Left renal cortex interstitium (tissue), 4 donors: Measurements from ENCODE around the gene KCNH1. TPM values are rescaled to one million over a fixed set of nuclear protein-coding genes. Genes with fewer than 3 reads are reported as not detected.
A peak's percentile ranks its signal among the peaks of the same experiment; 100 is the strongest.

Experiments used
- DNase-seq, 4 donors: peaks; one replicate each; pipeline ENCODE4 v3.0.0-alpha.2; 2013; ENCODE audit warnings: low read depth in 4 of 4, low spot score in 2 of 4, missing footprints in 1 of 4
- polyA plus RNA-seq, 4 donors: library from polyadenylated mRNA; unstranded; fragments of 120-200 nt; gene quantifications; one replicate each; pipeline ENCODE4 v1.2.1, GENCODE V29; 2013; ENCODE audit not compliant: insufficient read length in 4 of 4

Gene KCNH1, protein sequence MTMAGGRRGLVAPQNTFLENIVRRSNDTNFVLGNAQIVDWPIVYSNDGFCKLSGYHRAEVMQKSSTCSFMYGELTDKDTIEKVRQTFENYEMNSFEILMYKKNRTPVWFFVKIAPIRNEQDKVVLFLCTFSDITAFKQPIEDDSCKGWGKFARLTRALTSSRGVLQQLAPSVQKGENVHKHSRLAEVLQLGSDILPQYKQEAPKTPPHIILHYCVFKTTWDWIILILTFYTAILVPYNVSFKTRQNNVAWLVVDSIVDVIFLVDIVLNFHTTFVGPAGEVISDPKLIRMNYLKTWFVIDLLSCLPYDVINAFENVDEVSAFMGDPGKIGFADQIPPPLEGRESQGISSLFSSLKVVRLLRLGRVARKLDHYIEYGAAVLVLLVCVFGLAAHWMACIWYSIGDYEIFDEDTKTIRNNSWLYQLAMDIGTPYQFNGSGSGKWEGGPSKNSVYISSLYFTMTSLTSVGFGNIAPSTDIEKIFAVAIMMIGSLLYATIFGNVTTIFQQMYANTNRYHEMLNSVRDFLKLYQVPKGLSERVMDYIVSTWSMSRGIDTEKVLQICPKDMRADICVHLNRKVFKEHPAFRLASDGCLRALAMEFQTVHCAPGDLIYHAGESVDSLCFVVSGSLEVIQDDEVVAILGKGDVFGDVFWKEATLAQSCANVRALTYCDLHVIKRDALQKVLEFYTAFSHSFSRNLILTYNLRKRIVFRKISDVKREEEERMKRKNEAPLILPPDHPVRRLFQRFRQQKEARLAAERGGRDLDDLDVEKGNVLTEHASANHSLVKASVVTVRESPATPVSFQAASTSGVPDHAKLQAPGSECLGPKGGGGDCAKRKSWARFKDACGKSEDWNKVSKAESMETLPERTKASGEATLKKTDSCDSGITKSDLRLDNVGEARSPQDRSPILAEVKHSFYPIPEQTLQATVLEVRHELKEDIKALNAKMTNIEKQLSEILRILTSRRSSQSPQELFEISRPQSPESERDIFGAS
- under 1 TPM; 0.24 to 0.33 (median 0.31) TPM for polyA plus RNA-seq

DNA sequence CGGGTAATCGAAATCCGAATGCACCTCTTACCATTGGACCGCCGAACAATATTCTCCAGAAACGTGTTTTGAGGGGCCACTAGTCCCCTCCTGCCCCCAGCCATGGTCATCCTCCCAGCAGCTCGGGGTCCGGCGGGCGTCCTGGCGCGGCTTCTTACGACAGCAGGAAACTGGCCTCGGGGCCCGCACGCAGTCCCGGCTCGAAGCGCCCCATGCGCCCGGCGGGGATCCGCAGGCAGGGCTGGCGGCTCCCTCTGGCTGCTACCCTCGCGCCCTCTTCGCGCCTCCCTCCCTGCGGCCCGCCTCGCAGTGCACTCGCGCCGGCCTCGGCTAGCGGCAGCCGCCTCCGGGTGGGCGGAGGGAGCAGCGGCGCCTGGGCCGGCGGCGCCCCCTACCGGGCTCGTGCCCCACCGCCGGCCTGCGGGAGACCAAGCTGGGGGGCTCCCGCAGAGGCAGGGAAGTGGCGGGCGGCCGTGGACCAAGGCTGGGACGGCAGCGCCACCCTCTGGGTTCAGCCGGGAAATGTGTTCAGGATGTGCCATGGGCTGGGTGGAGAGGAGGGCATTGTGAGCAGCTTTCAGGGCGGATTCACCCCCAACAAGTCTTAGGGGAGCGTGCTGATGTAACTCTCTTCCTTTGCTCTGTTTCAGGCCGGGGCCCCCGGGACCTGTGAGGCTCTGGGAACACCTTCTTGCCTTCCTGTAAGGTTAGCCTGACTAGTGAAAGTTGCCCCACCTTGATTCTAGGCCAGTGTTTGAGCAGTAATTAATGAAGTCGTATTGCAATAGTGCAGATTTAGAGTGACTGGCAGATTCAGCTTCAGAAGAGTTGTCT lies at the start of gene KCNH1:
TSS of gene KCNH1 (minus strand) at position 313 of the 834 bp plus-strand sequence. CDS start at position 110, 203 bp downstream.
- DNase-seq: peak in 3 of 4 donors; percentile 66 to 77 (median 68)

DNA sequence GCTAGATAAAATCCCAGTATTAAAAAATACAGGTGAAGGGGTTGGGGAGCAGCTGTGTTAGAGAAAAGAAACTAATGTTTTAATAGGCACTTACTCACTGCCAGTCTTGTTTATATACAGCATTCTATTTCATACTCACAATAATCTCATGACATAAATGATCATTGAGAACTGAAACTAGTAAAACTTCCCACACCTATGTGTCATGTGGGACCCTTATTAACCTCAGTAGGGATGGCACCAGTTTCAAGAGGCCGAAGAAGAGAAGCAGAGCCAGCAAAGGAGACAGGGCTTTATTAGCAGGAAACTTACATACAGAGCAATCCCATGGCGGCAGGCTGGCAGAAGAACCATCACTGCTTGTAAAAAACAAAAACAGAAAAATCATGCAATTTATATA lies 48.8 kb upstream of the KCNH1 start:
- DNase-seq: no peak

DNA sequence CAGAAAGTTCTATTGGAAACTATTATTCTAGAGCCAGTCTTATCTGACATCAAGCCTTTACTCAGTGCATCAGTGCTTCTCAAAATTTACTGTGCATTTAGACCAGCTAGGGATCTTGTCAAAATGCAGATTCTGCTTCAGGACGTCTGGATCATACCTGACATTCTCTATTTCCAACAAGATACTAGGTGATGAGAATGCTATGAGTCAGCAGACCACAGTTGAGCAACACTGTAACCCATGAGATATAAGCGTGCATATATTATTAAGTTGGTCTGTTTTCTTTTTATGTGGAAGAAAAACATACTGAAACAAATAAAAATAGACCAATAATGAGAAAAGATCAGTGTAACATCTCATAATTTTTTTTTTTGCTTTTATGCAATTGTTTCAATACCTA lies 40.4 kb upstream of the KCNH1 start:
- DNase-seq: no peak

DNA sequence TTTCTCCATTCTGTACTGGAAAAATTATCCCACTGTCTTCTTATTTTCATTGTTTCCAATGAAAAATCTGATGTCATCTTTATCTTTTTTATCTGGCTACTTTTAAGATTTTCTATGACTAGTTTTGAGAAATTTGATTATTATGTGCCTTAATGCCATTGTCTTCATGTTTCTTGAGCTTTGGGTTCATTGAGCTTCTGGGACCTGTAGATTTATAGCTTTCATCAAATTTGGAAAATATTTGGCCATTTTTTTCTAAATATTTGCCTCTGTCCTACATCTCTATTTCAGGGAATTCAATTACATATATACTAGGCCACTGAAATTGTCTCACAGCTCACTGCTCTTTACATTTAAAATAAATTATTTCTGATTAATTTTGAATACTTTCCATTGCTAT lies 38.7 kb upstream of the KCNH1 start:
- no peak for DNase-seq

DNA sequence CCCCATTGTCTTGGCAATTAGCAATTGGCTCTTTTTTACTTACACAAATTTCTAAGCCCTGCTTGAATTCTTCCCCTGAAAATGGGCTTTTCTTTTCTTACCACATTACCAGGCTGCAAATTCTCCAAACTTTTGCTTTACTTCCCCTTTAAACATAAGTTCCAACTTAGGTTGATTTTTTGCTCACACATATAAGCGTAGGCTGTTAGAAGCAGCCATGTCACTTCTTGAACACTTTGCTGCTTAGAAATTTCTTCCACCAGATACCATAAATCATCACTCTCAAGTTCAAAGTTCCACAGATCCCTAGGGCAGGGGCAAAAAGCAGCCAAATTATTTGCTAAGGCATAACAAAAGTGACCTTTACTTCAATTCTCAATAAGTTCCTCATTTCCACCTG lies 35.4 kb upstream of the KCNH1 start:
- DNase-seq: no peak

DNA sequence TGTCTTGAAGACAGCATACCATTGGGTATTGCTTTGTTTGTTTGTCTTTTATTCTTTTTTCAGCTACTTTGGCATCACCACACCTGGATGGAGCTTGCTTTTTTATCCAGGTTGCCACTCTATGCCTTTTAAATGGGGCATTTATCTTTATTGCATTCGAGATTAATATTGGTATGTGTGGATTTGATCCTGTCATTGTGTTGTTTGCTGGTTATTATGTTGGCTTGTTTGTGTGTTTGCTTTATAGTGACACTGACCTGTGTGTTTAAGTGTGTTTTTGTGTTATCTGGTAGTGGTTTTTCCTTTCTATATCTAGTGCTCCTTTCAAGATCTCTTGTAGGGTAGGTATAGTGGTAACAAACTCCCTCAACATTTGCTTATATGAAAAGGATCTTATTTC lies 24.9 kb upstream of the KCNH1 start:
- no peak for DNase-seq

DNA sequence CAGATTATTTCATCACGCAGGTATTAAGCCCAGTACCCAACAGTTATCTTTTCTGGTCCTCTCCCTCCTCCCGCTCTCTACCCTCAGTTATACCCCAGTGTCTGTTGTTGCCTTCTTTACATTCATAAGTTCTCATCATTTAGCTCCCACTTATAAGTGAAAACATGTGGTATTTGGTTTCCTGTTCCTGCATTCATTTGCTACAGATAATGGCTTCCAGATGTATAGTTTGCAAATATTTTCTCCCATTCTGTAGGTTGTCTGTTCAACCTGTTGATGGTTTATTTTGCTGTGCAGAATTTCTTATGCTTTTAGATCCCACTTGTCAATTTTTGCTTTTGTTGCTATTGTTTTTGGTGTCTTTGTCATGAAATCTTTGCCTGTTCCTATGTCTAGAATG lies 21.1 kb upstream of the KCNH1 start:
- no peak for DNase-seq

DNA sequence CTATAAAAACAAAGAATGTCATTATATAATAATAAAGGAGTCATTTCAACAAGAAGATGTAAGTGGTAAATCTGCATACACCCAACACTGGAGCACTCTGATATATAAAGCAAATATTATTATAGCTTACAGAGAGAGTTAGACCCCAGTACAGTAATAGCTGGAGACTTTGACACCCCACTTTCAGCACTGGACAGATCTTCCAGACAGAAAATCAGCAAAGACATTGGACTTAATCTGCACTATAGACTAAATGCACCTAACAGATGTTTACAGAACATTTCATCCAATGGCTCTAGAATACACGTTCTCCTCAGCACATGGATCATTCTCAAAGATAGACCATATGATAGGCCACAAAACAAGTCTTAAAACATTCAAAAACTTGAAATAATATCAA lies 20.0 kb upstream of the KCNH1 start:
- DNase-seq: no peak

DNA sequence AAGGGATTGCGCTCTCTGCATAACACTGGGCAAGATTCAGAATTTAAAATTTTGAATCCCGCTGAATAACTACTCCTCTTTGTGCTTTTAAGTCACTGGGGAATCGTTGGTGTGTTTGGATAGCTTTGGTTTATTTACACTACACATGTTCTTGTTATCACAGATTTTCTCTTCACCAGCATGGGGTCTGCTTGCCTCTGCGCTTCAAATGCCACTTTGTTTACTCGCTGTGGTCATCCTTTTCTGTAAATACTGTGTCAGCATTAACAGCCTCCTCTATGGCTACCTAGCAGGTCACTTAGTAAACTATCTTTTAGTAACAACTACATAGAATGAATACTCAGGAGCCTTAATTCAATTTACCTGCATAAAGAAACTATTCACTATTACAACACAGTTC lies 14.4 kb upstream of the KCNH1 start:
- no peak for DNase-seq

DNA sequence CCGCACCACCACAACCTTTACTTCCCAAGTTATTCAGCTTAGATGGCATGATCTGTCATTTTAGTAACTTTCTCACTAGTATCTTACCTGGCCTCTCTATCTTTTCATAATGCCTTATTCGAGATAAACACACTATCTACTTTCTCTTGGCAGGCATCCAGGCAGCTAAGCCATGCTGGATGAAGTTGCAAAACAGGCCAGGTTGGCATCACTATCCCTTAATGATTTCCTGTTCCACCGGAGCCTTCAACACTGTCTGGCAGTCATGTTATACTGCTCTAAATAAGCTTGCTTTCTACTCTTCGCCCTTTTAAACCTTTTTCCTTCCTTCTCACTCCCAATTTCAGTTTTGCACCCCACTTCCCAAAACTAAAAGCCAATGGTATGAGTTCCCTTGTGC lies 12.0 kb upstream of the KCNH1 start:
- no peak for DNase-seq

DNA sequence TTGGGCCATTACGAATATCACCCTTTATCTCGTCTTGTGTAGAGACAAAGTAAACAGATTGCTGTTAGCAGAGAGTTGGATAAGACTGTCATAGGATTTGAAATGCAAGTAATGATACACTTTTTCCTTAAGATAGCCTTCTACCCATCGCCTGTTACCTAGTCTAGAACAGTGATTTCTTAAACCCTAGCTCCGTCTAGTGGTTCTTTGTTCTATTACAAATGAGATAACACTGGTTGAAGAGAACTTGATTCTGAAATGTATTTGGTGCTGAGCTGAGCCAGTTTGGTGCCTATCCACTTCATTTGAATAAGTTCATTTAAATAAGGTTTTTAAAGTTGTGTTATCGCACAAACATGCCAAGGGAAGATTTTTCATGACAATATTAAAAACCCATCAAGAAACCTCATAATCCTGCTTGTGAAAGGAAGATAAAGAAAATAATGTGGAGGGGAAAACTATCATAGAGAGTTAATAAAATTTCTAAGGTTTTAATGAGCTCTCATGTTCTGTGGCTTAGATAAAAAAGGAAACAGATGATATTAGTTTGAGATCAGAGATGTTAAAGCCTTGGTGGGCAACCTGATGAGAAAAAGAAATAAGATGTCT lies 1.5 kb upstream of the KCNH1 start:
- DNase-seq: peak in 1 of 4 donors; percentile 40

DNA sequence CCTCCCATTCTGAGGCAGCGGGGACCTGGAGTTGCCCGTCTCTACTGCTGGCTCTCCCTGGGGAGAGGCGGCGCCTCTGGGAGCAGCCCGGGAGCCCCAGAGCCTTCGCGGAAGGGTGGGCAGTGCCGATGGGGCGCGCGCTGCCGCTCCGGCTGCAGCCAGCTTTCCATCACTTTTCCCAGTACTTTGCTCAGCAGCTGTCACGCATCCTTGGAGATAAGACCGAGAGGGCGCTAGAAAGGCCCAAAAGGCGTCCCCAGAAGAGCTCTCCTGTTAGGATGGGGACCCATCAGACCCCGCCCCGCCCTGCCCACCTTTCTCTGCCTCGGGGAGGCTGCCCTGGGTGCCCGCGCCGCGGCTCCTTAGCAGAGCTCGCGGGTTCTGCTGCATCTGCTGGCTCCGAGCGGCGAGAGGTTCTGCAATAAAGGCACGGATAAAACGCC lies 534 bp downstream of the KCNH1 start:
- DNase-seq: peak in 1 of 4 donors; percentile 23

DNA sequence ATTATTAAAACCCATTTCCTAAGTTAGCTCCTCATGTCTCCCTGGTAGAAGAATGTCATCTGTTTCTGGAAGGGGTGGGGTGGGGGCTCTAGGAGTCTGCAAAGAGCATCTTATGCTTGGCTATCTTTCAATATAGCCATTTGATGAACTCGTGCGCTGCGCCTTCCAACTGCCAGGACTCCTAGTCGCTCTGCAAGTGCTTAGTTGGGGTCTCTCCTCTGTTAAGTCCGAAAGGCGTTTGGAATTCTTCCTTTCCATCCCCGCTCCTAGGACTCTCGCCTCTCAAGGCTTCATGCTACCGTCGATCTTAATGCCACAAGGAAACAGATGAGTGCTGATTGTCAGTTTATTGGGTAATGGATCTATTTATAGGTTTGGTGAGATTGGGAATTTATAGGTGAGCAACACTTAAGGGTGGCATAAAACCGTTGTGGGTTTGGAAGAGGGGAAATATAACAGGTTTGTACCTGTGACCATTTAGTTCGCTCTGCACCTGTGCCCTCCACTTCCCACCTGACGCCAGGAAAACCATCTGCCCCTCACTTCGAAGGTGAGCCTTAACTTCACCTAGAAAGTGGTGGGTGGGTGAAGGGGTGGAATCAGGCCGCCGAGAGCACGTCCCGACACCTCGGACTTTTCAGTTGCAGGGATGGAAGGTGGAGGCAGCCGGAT lies 1.1 kb downstream of the KCNH1 start:
- no peak for DNase-seq

DNA sequence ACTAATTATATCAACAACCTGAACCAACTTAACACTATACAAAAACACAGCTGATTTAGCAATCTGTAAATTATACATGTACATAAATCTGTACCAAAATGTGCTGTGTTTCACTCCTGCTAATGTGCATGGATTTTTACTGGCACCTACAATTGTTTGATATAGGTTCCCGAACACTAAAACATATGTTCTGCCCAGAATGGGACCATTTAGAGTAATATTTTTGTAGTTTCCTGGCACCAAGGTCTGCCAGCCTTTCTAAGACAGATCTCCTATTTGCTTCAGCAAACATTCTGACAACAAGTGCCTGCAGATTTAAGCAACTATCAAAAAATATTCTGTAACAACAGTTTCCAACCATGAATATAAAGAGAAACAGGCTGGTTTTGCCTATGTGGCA lies 4.2 kb downstream of the KCNH1 start:
- DNase-seq: no peak

DNA sequence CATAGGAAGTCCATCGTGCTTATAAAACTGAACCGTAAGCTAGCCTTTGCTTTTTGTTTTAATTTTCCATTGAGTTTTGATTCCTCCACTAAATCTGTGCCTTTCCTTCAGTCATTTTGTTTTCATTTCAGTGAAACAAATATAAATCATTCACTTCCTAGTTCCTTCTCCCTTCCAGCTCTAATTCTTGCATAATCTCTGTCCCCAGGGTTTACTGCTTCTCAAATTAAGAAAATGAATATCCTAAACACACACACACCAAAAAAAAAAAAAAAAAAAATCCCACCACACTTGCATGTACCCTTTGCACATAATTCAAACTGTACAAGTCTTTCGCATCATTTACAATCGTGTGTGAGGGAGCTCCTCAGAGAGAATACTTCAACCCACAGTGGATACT lies 6.8 kb downstream of the KCNH1 start:
- no peak for DNase-seq

DNA sequence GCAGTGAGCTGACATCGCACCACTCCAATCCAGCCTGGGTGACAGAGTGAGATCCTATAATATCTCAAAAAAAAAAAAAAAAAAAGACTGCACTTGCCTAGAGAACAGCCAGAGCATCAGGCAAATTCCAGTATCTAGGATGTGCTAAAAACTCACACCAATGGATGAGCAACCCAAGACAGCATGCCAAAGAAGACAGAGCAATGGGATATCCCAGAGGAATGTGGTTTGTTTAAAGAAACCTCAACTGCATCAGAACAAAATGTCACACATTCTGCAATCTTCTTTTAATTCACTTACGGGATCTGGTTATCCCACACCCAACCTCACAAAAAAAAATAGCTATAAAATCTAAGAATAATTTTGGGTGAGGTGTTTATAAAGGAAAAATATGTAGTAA lies 7.3 kb downstream of the KCNH1 start:
- DNase-seq: no peak

DNA sequence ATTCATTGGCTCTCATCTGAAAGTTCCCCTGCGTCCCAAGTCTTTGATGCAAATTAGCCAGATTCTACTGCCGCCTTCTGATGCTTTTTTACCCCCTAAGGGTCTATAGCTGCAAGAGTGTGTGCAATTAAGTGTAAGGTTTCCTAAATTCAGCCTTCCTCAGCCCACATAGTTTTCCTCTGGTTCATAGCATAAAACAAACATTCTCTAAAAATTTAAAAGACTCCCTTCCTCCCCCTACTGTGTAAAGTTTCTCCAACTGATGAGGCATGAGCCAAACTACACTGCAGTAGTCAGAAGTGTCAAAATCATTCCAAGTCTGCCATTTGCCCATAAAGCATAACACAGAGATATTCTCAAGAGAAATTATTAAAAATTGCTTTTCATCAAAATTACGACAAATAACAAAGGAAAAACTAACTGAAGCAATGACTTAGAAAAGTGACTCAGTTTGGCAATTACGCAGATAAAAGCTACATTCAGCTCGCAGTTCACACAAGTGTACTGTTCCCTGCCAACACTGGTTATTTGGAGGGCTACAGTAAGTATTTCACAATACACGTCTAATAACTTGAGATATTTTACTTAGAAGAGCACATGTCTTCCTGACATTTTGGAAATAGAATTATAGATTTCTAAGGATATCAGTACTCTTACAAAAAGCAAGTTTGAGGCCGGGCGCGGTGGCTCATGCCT lies 15.4 kb downstream of the KCNH1 start:
- no peak for DNase-seq

DNA sequence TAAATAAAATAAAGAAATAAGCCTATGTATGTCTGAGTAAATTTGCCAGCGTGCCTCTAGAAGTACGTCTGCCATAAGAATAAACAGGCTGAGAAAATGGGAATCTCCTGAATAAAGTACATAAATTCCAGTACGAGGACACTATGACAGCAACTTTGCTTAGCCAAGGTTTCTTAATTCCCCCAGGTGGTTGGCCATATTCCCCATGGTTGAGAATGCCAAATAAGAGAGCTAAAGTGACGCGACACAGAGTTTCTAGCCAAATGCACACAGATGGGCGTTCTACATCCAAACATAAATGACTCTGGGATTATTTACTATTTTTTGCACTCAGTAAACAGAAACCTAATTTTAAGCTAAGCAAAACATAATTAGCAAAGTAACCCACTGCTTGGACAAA lies 19.5 kb downstream of the KCNH1 start:
- no peak for DNase-seq

DNA sequence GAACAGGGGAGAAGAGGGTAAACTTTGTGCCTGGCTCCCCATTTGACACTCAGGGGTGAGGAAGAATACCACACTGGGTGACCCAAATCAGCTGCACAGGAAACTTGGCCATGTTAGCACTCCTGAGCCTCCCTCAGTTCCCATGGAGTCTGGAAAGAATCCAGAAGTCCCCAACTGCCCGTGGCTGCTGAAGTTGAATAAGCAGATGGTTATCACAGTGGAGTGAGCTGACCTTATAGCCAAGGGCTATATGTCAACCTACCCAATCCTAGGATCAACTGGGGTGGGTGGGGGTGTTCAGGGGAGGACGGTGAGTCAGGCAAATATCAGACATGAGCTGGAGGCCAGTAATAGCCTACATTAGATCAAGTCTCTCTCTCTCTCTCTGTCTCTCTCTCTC lies 20.4 kb downstream of the KCNH1 start:
- no peak for DNase-seq
